Osteocyte (in vitro differentiated cells): ENCODE results near the gene HHLA2. TPM values are rescaled to one million over a fixed set of nuclear protein-coding genes. Genes with fewer than 3 reads are reported as not detected.

Experiments
- DNase-seq: peaks from one replicate; pipeline ENCODE4 v3.0.0; 2021; ENCODE audit warnings: mixed read lengths; ENCODE audit not compliant: unreplicated experiment; ENCODE audit errors: extremely low spot score
- H3K27ac Mint-ChIP-seq: one replicate; pipeline ENCODE4 v1.8.0; 2021; ENCODE audit warnings: mild to moderate bottlenecking, mixed read lengths; ENCODE audit not compliant: unreplicated experiment
- H3K27me3 Mint-ChIP-seq: one replicate; pipeline ENCODE4 v1.8.0; 2021; ENCODE audit warnings: mixed read lengths; ENCODE audit not compliant: unreplicated experiment
- H3K36me3 Mint-ChIP-seq: one replicate; pipeline ENCODE4 v1.8.0; 2021; ENCODE audit warnings: mixed read lengths; ENCODE audit not compliant: unreplicated experiment
- H3K4me1 Mint-ChIP-seq: one replicate; pipeline ENCODE4 v1.8.0; 2021; ENCODE audit warnings: mixed read lengths; ENCODE audit not compliant: unreplicated experiment
- H3K4me3 Mint-ChIP-seq: one replicate; pipeline ENCODE4 v1.8.0; 2021; ENCODE audit warnings: mild to moderate bottlenecking, moderate library complexity, mixed read lengths; ENCODE audit not compliant: unreplicated experiment
- H3K9me3 Mint-ChIP-seq: one replicate; pipeline ENCODE4 v1.8.0; 2021; ENCODE audit warnings: mixed read lengths; ENCODE audit not compliant: unreplicated experiment
- total RNA-seq: library from RNA; stranded (reverse); gene quantifications from 2 replicates; pipeline ENCODE4 v1.2.1, GENCODE V29; 2021
- TF ChIP-seq, protein P1 (sequence below): fragments of 200-600 bp; sonication (generic); IDR thresholded peaks from 2 replicates; pipeline ENCODE4 v1.5.0; 2021; ENCODE audit warnings: antibody characterized with exemption, mild to moderate bottlenecking, moderate library complexity

Gene HHLA2
- total RNA-seq, 1 donor from 2014 or later: not detected

DNA sequence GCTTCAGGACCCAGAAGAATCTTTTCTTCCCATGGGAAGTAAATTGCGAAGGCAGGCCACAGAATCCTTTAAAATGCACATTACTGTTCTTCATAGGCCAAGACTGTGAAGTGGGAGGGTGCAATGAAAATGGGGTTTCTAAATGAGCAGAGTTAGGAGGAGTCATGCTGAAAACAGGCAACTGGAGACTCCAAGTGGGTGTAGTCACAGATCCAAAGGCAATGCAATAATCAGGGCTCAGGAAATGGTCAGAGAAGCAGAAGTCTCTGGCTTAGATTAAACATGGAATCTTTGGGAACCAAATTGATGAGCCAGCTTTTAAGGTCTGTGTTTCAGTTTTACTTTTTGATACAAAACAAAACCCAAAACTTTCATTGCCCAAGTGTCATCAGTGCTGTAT lies 37.6 kb downstream of the HHLA2 start:
- TF ChIP-seq, protein P1, sequence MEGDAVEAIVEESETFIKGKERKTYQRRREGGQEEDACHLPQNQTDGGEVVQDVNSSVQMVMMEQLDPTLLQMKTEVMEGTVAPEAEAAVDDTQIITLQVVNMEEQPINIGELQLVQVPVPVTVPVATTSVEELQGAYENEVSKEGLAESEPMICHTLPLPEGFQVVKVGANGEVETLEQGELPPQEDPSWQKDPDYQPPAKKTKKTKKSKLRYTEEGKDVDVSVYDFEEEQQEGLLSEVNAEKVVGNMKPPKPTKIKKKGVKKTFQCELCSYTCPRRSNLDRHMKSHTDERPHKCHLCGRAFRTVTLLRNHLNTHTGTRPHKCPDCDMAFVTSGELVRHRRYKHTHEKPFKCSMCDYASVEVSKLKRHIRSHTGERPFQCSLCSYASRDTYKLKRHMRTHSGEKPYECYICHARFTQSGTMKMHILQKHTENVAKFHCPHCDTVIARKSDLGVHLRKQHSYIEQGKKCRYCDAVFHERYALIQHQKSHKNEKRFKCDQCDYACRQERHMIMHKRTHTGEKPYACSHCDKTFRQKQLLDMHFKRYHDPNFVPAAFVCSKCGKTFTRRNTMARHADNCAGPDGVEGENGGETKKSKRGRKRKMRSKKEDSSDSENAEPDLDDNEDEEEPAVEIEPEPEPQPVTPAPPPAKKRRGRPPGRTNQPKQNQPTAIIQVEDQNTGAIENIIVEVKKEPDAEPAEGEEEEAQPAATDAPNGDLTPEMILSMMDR: no peak
- Mint-ChIP-seq H3K27me3 (peaks cover 7% of the 10 kb centered on the region), H3K36me3 (no peaks in the 10 kb centered on the region), H3K4me3 (no peak overlapping the region), H3K9me3 (no peaks in the 10 kb centered on the region), H3K27ac (no peak overlapping the region), H3K4me1 (no peaks in the 10 kb centered on the region)
- no peak for DNase-seq

DNA sequence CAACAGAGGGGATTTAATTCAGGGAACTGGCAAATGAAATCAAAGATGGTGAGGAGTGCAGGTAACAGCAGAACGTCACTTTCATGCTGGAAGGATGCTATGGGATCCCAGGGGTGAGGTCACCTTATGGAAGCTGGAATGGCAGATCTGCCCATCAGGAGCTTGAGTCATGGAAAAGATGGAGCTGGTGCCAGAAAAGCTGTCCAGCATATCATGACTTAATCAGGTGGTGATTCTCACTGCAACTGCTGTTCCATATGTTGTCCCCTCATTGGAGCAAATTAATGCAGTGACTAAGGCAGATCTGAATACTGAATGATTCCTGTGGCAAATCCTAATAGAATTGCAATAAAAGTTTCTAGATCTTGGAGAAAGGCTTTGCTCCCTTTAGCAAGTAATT lies 38.4 kb downstream of the HHLA2 start:
- H3K27ac Mint-ChIP-seq: no peak overlapping the region
- H3K36me3 Mint-ChIP-seq: no peaks in the 10 kb centered on the region
- no peaks in the 10 kb centered on the region for H3K9me3 Mint-ChIP-seq

DNA sequence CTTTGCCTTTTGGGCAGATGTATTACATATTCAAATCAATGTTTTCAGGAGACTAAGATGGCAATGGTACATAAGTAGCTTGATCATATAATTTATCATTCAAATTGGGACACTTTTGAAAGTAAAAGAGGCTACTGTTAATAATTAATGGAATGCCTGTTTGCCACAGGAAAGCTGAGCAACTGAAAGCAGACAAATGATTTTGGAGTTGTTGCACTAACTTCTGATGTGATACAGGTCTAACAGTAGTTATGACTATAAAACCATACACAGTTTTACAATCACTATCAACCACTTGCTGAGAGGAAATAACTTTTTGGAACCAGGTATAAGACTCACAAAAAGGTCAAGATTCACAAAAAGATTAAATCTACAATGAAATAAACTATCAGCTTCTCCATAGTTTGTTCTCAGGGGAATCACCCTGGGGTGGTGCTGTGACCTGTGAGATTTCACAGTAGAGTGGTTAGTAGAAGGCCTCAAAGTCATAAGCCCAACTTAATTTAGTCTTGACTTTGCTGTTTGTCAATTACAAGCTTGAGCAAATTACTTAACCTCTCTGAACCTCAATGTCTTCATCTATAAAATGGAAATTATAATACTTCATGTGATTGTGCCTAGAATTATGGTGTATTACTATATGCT lies 42.7 kb downstream of the HHLA2 start:
- Mint-ChIP-seq H3K4me3 (no peak overlapping the region), H3K27ac (no peak overlapping the region), H3K4me1 (no peaks in the 10 kb centered on the region), H3K27me3 (peaks cover 22% of the 10 kb centered on the region), H3K36me3 (no peaks in the 10 kb centered on the region), H3K9me3 (no peaks in the 10 kb centered on the region)
- no peak for DNase-seq
- TF ChIP-seq, protein P1: no peak

More for the DNA sequence above, 38.4 kb downstream of the HHLA2 start:
- DNase-seq: no peak
- Mint-ChIP-seq H3K27me3 (peaks cover 9% of the 10 kb centered on the region), H3K4me1 (no peaks in the 10 kb centered on the region), H3K4me3 (no peak overlapping the region)
- TF ChIP-seq, protein P1: no peak

DNA sequence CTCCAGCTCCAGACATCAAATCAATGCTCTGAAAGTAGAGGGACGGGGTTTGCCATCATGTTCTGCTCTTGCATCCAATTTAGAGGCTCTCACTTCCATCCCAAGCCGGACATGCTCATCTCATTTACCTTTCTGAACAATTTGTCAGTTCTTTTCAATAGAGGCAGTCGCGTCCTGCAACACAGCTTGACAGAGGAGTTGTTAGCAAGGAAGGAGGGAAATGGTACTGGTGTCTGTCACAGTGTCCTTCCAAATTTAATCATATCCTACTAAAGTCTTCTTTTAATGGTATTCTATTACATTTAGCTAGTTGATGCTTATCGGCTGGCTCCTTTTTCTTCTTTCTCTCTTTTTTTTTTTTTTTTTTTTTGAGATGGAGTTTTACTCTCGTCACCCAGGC lies 45.6 kb downstream of the HHLA2 start:
- TF ChIP-seq, protein P1: no peak
- Mint-ChIP-seq H3K27ac (no peak overlapping the region), H3K9me3 (no peaks in the 10 kb centered on the region), H3K36me3 (no peaks in the 10 kb centered on the region), H3K4me1 (no peaks in the 10 kb centered on the region), H3K4me3 (no peak overlapping the region), H3K27me3 (peaks cover 20% of the 10 kb centered on the region)
- no peak for DNase-seq

DNA sequence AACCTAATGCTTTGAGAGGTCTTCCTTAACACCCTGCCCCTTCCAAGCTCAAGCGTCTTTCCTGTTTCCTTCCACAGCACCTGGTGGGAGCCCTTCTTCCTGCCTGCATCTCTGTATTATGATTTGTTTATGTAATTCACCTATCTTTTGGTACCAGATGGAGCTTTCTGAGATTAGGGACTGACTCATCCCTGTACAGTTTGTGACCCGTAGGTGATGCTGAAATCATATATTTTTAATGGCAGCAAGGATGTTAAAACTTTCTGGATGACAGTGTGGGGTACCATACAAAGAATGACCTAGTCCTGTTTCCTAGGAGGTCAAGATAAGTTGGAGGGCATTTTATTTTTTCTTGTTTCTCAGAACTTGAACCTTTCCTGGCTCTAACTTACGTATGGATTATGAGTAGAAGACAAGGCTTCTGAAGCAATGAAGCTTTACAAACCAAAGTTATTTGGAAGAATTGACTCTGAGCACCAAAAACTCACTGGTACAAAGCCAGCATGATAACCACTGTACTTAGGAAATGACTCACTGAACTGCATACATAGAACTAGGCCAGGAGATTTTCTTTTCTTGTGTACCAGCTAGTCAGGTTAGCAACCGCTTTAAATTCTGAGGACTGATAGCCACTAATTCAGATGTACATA lies 46.6 kb downstream of the HHLA2 start:
- DNase-seq: no peak
- no peaks in the 10 kb centered on the region for H3K36me3 Mint-ChIP-seq
- H3K9me3 Mint-ChIP-seq: no peaks in the 10 kb centered on the region
- H3K4me3 Mint-ChIP-seq: no peak overlapping the region
- TF ChIP-seq, protein P1: no peak
- no peaks in the 10 kb centered on the region for H3K4me1 Mint-ChIP-seq
- peaks cover 26% of the 10 kb centered on the region for H3K27me3 Mint-ChIP-seq
- H3K27ac Mint-ChIP-seq: no peak overlapping the region
